Gastroesophageal sphincter (tissue), 3 donors: ENCODE results near the gene STAP1.

Experiments
- CTCF ChIP-seq, 4 experiments: fragments of 200-600 bp in 2 of 4; fragments of 450-650 bp in 2 of 4; sonication (generic) in 1 of 4; IDR thresholded peaks; one replicate each; pipeline ENCODE4 v1.5.1; 2017 to 2019; ENCODE audit warnings: antibody characterized with exemption in 4 of 4, mild to moderate bottlenecking in 2 of 4, moderate library complexity in 2 of 4
- POLR2AphosphoS5 ChIP-seq: sonication (generic); formaldehyde crosslinking; IDR thresholded peaks from one replicate; pipeline ENCODE4 v1.6.1; 2017; ENCODE audit warnings: antibody characterized with exemption

- TF ChIP-seq CTCF (IDR thresholded peaks at IDR 0.05) (no peak), POLR2AphosphoS5 (no peak)
Observed at GRCh38 chr4:67571975-67572374, 13.4 kb downstream of the STAP1 start.
